ENCODE results near the gene TBC1D1.

GRCh38 chr4:38073596-38074234, 182.8 kb downstream of the TBC1D1 start:
- no peak for TF ChIP-seq CTCF (conservative IDR thresholded peaks at IDR 0.05 in 1 of 2, IDR thresholded peaks at IDR 0.05 in 1 of 2; ENCODE audit: low read depth in 1 of 2, low read length in 2 of 2)
- no peak for TF ChIP-seq EZH2 (IDR thresholded peaks at IDR 0.05; ENCODE audit: low read length, missing control alignments)
